A549 treated with CpdA at 1 μM for 4 hours (cell line): ENCODE data around the gene BRF1. TPM values are rescaled to one million over a fixed set of nuclear protein-coding genes. Genes with fewer than 3 reads are reported as not detected.

Experiments
- total RNA-seq: library from RNA; stranded (reverse); fragments of 200-300 nt; extraction: Qiagen RNA extraction; gene quantifications from 5 replicates; pipeline ENCODE4 v1.2.3, GENCODE V29; 2022; ENCODE audit warnings: low read depth

Gene BRF1
- total RNA-seq, result 22.2 to 28.9 TPM (median 27.6 TPM) in 5 replicates

DNA sequence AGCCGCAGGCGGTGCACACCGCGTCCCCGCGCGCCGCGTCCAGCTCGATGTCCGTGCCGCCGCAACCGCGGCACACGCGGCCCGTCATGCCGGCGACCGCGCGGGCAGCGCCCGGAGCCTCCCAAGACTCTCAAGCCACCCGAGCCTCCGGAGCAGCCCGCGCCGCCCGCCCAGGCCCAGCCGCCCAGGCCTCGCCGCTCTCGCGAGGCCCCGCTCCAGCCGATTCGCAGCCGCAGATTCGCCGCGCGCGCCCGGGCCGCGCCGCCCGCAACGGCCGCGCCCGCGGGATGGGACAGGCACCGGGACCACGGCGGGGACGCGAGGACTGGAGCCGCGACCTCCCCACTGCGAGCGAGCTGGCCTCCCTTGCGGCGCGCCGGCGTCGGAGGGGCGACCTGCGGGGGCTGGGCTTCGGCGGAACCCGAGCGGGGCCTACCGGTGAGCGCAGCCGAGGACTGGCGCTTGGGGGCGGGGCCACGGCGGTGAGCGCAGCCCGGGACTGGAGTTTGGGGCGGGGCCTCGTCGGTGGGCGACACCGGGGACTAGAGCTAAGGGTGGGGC lies at the start of gene BRF1:
Gene BRF1, minus strand, starts transcription at position 460 of the 561 bp plus-strand sequence. Its CDS starts 372 bp downstream, at position 88.

GRCh38 chr14:105314287-105315200 lies 13.7 kb upstream of the BRF1 start, which contains the start of gene PACS2:
TSS of gene PACS2 (plus strand) at chr14:105314748. CDS start at chr14:105314919, 171 bp downstream.

DNA sequence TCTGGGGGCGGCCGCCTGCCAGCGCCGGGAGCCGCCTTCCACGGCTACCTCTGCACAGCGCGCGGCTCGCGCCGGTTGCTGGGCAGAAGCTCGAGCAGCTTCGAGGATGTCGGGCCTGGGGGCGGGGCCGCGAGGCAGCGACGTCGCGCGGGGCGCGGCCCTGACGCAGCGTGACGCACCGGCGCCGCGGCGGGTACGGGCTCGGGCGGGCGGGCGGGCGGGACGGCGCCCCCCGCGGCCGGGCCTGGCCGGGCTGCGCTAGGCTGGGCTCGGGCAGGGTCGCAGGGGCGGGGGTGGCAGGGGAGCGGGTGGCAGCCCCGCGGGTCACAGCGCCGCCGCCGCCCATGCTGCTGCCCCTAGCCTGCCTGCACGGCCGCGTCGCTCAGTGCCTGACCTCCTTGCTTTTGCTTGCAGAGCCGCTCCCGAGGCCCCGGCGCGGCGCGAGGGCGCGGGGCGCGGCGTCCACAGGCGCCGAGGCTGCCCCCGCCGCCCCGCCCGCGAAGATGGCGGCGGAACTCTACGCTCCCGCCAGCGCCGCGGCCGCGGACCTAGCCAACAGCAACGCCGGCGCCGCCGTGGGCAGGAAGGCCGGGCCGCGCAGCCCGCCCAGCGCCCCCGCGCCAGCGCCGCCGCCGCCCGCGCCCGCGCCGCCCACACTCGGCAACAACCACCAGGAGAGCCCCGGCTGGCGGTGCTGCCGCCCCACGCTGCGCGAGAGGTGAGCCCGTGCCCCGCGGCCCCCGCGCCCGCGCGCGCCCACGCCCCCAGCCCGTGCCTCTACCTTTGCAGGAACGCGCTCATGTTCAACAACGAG lies 52.2 kb downstream of the BRF1 start, which contains the start of gene BTBD6:
Gene BTBD6, plus strand, starts transcription at position 166 of the 814 bp plus-strand sequence. Its CDS starts 179 bp downstream, at position 345.

DNA sequence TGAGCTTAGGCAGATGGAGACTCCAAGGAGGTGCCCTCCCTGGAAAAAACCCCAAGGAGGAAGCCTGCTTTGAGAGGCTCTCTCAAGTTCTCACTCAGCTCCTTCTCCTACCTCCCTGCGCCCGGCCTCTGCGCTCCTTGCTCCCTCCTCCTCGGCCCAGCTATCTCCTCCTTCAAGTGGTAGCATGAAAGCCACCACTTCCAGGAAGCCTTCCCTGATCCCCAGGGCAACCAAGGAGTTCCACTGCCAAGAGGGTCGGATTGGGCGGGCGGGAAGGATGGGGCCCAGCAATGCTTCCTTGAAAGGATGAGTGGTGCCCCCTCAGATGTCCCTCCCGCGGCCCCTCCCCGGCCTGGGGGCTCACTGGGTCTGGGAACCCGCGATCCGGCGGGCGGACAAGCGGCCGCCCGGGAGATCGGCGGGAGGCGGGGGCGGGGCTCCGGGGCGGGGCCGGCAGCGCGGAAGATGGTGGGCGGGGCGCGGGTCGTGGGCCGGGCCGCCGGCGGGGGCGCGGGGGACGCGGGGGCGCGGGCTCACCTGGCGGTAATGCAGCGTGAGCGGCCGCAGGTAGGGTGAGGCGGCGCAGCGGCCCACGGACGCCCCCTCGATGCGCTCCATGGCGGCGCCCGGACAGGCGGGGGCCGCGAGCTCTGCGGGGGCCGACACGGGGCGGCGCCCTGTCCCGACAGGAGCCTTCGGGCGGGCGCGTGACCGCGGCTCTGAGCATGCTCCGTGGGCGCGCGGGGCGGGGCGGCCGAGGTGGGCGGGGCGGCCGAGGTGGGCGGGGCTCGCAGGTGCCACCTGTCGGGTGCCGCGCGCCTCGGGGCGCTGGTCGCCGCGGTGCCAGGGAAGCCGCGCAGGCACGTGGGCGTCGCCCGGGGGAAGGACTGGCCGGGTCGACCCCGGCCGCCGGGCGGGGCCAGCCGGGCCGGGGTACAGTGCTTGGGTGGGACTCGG lies 119.9 kb downstream of the BRF1 start, which contains the start of gene NUDT14:
Gene NUDT14, minus strand, starts transcription at position 721 of the 957 bp plus-strand sequence. Its CDS starts 103 bp downstream, at position 618.

GRCh38 chr14:105168496-105168978 lies 132.3 kb downstream of the BRF1 start, which contains the start of gene JAG2:
TSS of gene JAG2 (minus strand) at chr14:105168776. CDS start at chr14:105168420, 356 bp downstream.

Other genes starting within 250 kb of the BRF1 start
- 0.34 to 0.81 TPM (median 0.51 TPM) in 5 replicates for gene GPR132, start 235.6 kb downstream of the BRF1 start, total RNA-seq
- gene JAG2, start 132.2 kb downstream of the BRF1 start, total RNA-seq, result 16.8 to 25.0 TPM (median 21.5 TPM) in 5 replicates
- gene NUDT14, start 119.7 kb downstream of the BRF1 start, total RNA-seq, result 20.5 to 44.8 TPM (median 40.8 TPM) in 5 replicates
- 28.9 to 42.9 TPM (median 40.2 TPM) in 5 replicates for gene BTBD6, start 52.5 kb downstream of the BRF1 start, total RNA-seq
- 20.3 to 30.9 TPM (median 24.2 TPM) in 5 replicates for gene PACS2, start 13.7 kb upstream of the BRF1 start, total RNA-seq
- gene TEX22, start 97.5 kb upstream of the BRF1 start, total RNA-seq, result 0.08 to 0.28 TPM (median 0.22 TPM) in 4 of 5 replicates, not detected in the other
- gene MTA1, start 118.8 kb upstream of the BRF1 start, total RNA-seq, result 57.8 to 88.0 TPM (median 75.8 TPM) in 5 replicates
- gene CRIP2, start 173.8 kb upstream of the BRF1 start, total RNA-seq, result 92.8 to 162 TPM (median 146 TPM) in 5 replicates
- 1,651 to 1,885 TPM (median 1,685 TPM) in 5 replicates for gene CRIP1, start 185.9 kb upstream of the BRF1 start, total RNA-seq
- 32.7 to 51.3 TPM (median 43.3 TPM) in 5 replicates for gene TEDC1, start 190.2 kb upstream of the BRF1 start, total RNA-seq
- gene TMEM121, start 225.6 kb upstream of the BRF1 start, total RNA-seq, result 3.2 to 9.7 TPM (median 9.0 TPM) in 5 replicates